Esophagus squamous epithelium (tissue), 4 donors: Measurements from ENCODE around the gene MAP2K3.
"Not testable (repeated sequence)": the region's sequence is repeated elsewhere in the genome, so short reads cannot be mapped to it uniquely, and the experiment has no call there.

ENCODE experiments used
- POLR2A ChIP-seq, 4 donors: fragments of 450-650 bp; IDR thresholded peaks; one replicate each; pipeline ENCODE4 v1.6.1; 2017; ENCODE audit warnings: antibody characterized with exemption in 4 of 4, mild to moderate bottlenecking in 4 of 4, moderate library complexity in 3 of 4
- TF ChIP-seq, protein P1 (sequence below), 6 experiments: fragments of 450-650 bp in 4 of 6; fragments of 200-600 bp in 2 of 6; sonication (generic) in 2 of 6; IDR thresholded peaks; one replicate each; pipeline ENCODE4 v1.5.1; 2016 to 2019; ENCODE audit warnings: antibody characterized with exemption in 6 of 6, mild to moderate bottlenecking in 4 of 6, moderate library complexity in 4 of 6

DNA sequence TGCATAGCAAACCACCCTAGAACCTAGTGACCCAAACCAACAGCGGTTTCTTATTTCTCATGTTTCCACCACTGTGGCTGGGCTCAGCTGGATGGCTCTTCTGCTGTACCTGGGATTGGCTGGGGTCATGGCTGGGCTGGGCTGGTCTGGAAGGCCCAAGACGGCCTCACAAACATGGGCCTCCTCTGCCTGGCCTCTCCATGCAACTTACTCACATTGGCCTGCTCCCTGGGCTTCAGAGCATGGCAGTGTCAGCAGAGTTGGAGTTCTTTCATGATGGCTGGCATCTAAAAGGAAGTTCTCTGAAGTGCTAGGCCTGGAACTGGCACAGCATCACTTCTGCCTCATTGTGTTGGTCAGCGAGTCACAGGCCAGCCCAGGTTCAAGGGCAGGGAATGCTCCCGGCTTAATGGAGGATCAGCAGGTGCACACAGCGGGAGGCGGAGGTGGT is 24.4 kb downstream of the MAP2K3 start:
- TF ChIP-seq, protein P1, sequence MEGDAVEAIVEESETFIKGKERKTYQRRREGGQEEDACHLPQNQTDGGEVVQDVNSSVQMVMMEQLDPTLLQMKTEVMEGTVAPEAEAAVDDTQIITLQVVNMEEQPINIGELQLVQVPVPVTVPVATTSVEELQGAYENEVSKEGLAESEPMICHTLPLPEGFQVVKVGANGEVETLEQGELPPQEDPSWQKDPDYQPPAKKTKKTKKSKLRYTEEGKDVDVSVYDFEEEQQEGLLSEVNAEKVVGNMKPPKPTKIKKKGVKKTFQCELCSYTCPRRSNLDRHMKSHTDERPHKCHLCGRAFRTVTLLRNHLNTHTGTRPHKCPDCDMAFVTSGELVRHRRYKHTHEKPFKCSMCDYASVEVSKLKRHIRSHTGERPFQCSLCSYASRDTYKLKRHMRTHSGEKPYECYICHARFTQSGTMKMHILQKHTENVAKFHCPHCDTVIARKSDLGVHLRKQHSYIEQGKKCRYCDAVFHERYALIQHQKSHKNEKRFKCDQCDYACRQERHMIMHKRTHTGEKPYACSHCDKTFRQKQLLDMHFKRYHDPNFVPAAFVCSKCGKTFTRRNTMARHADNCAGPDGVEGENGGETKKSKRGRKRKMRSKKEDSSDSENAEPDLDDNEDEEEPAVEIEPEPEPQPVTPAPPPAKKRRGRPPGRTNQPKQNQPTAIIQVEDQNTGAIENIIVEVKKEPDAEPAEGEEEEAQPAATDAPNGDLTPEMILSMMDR (IDR thresholded peaks at IDR 0.05), result not testable (repeated sequence)
- not testable (repeated sequence) for TF ChIP-seq POLR2A (IDR thresholded peaks at IDR 0.05)
